Memory B cell (primary cell): ENCODE results near the gene APBB2.

Experiments
- ATAC-seq: fragments of 150-1000 bp; cut with Tn5 transposase; 2 replicates; pipeline ENCODE4 v1.10.0; 2021; ENCODE audit warnings: low read depth, mild to moderate bottlenecking, moderate library complexity
- DNase-seq, 2 donors: peaks; one replicate each; pipeline ENCODE4 v3.0.0; 2022; ENCODE audit warnings: low spot score in 2 of 2
- H3K27ac Mint-ChIP-seq: one replicate; pipeline ENCODE4 v1.8.0; 2022; ENCODE audit warnings: mild to moderate bottlenecking, moderate library complexity, mixed read lengths
- H3K27me3 Mint-ChIP-seq: one replicate; pipeline ENCODE4 v1.8.0; 2022; ENCODE audit warnings: mixed read lengths
- H3K36me3 Mint-ChIP-seq: one replicate; pipeline ENCODE4 v1.8.0; 2022; ENCODE audit warnings: mild to moderate bottlenecking, mixed read lengths
- H3K4me1 Mint-ChIP-seq: one replicate; pipeline ENCODE4 v1.8.0; 2022; ENCODE audit warnings: mixed read lengths
- H3K4me3 Mint-ChIP-seq: one replicate; pipeline ENCODE4 v1.8.0; 2022; ENCODE audit warnings: mild to moderate bottlenecking, moderate library complexity, mixed read lengths
- H3K9me3 Mint-ChIP-seq: one replicate; pipeline ENCODE4 v1.8.0; 2022; ENCODE audit warnings: mixed read lengths

Gene APBB2

DNA sequence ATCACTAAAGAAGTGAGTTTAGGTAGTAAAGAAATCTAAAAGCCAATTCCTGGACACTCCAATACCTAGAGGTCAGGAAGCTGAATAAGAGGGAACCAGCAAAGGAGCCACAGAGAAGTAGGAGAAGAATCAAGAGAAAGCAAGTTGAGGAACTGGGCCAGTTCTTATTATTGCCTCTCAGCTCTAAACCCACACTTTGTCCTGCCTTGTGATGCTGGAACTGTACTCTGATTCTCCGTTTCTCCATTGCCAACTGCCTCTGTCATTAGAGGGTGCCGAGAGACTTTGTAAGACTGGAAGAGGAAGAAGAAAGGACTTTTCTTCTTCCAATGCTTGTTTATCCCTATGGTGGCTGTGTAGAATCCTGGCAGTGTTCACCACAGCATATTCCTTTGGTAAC is 426.0 kb downstream of the APBB2 start:
- Mint-ChIP-seq H3K36me3 (no peaks in the 10 kb centered on the region), H3K27me3 (peaks cover 1% of the 10 kb centered on the region), H3K4me3 (no peak overlapping the region), H3K27ac (no peak overlapping the region), H3K4me1 (peaks cover 7% of the 10 kb centered on the region), H3K9me3 (no peaks in the 10 kb centered on the region)
- no peak for DNase-seq
- ATAC-seq: no peak

DNA sequence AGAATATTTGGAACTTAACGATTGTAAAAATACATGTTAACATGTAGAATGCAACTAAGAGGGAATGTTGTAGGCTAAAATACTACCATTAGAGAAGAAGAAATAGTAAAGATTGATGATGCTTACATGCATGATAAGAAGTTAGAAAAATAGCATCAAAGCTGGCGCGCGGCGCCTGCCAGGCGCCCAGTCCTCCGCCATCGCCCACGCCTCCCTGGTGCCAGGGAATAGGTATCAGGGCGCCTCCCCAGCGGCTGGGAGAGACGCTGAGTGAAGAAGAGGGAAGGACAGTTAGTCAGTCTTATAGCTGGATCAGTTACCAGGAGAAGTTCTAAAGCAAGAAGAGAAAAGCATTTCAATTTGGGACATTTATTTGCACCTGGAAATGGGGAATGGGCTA is 428.6 kb downstream of the APBB2 start:
- Mint-ChIP-seq H3K27me3 (peaks cover 3% of the 10 kb centered on the region), H3K4me3 (no peak overlapping the region), H3K27ac (no peak overlapping the region), H3K36me3 (no peaks in the 10 kb centered on the region), H3K4me1 (peaks cover 7% of the 10 kb centered on the region), H3K9me3 (no peaks in the 10 kb centered on the region)
- DNase-seq (no peak), ATAC-seq (no peak)

DNA sequence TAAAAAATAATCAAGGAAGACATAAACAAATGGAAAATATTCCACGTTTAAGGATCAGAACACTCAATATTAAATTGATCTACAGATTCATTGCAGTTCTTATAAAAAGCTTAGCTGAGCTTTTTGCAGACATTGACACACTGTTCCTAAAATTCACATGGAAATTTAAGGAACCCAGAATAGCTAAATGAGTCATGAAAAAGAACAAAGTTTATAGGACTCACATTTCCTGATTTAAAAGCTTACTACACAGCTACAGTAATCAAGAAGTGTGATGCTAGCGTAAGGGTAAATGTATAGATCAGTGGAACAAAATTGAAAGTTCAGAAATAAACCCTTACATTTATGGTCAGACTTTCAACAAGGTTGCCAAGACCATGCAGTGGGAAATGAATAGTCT is 431.5 kb downstream of the APBB2 start:
- Mint-ChIP-seq H3K4me3 (no peak overlapping the region), H3K27ac (no peak overlapping the region), H3K27me3 (peaks cover 4% of the 10 kb centered on the region), H3K9me3 (peaks cover 2% of the 10 kb centered on the region), H3K4me1 (no peaks in the 10 kb centered on the region), H3K36me3 (peaks cover 2% of the 10 kb centered on the region)
- DNase-seq: no peak
- no peak for ATAC-seq

DNA sequence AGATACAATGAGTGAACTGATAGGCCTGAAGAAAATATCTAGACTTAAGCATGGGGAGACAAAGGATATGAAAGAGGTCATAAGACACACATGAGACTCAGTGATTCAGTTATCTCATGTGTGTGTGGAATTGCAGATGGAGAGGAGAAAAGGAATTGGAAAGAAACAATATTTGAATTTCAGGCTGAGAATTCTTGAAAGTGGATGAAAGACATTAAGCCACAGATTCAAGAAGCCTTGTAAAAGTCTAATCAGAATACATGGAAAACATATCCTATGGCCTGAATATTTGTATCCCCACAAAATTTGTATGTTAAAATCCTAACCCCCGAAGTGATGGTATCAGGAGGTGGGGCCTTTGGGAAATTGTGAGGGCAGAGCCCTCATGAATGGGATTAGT is 436.3 kb downstream of the APBB2 start:
- no peak overlapping the region for H3K4me3 Mint-ChIP-seq
- peaks cover 5% of the 10 kb centered on the region for H3K27me3 Mint-ChIP-seq
- H3K4me1 Mint-ChIP-seq: no peaks in the 10 kb centered on the region
- H3K27ac Mint-ChIP-seq: no peak overlapping the region
- DNase-seq (no peak), ATAC-seq (no peak)
- peaks cover 2% of the 10 kb centered on the region for H3K9me3 Mint-ChIP-seq
- peaks cover 2% of the 10 kb centered on the region for H3K36me3 Mint-ChIP-seq

DNA sequence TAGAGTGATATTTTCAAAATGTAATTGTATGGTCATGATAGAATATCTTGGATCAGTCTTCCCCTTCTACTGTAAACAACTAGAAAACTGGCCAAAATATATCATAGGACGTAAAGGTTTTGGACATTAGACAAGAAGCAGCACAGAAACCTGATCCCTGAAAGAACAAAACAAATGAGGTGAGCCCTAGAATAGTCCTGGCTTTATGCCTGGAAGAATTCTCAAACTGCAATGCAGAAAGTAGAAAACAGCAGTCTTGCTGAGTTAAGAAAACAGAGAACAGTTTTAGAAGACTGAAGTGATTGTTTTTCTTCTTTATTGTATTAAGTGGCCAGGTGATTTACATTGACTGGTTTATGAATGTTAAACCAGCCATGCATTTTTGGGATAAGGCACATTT is 445.1 kb downstream of the APBB2 start:
- H3K4me3 Mint-ChIP-seq: no peak overlapping the region
- no peak for ATAC-seq
- no peaks in the 10 kb centered on the region for H3K4me1 Mint-ChIP-seq
- no peaks in the 10 kb centered on the region for H3K36me3 Mint-ChIP-seq
- DNase-seq: no peak
- peaks cover 6% of the 10 kb centered on the region for H3K27me3 Mint-ChIP-seq
- no peak overlapping the region for H3K27ac Mint-ChIP-seq
- H3K9me3 Mint-ChIP-seq: no peaks in the 10 kb centered on the region

DNA sequence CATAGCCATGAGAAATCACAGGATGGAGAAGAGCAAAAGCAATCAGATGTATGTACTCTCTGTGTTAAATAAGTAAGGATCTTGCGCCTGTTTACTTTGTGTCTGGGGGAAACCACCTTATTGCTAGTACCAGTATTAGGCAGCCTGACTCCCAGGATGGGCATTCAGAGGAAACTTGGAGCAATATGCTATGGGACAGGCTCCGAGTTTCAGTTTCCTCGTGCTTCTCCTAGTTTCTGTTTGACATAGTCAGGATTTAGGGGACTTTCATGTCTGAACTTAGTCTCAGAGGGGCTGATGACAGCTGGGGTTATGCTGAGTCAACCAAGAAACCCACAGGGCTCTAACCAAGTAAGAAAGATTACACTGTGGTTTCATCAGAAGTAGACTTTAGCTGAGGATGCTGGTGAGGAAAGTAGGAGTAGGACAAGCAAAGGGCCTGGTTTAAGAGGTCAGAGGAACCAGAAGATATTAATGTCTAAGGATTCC is 451.1 kb downstream of the APBB2 start:
- peaks cover 7% of the 10 kb centered on the region for H3K4me1 Mint-ChIP-seq
- DNase-seq (no peak), ATAC-seq (peak; percentile 39)
- H3K36me3 Mint-ChIP-seq: no peaks in the 10 kb centered on the region
- no peaks in the 10 kb centered on the region for H3K9me3 Mint-ChIP-seq
- no peak overlapping the region for H3K27ac Mint-ChIP-seq
- H3K27me3 Mint-ChIP-seq: no peaks in the 10 kb centered on the region
- H3K4me3 Mint-ChIP-seq: no peak overlapping the region
